CD1c-positive myeloid dendritic cell (primary cell): ENCODE results near the gene ZNF334.

Experiments used
- DNase-seq: peaks from one replicate; pipeline ENCODE4 v3.0.0-alpha.2; 2016; ENCODE audit errors: extremely low spot score

Gene ZNF334

DNA sequence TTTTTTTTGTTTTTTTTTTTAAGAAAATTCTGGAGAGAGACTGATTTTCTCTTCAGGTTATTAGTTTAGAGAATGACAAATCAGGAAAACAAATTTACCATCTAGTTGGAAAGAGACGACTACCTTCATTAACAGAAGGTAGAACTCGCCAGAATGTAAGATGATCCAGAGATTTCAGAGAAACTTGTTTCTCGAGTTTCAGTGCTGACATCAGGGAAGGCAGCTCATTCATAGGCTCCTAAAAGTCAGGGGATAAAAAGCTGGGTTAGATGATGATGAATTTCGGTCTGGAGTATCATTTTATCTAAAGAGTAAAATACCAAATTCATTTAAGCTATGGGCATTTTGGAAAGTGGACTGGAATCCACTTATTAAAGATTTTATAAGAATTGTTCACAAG, 27.9 kb downstream of the ZNF334 start:
- DNase-seq = no peak

DNA sequence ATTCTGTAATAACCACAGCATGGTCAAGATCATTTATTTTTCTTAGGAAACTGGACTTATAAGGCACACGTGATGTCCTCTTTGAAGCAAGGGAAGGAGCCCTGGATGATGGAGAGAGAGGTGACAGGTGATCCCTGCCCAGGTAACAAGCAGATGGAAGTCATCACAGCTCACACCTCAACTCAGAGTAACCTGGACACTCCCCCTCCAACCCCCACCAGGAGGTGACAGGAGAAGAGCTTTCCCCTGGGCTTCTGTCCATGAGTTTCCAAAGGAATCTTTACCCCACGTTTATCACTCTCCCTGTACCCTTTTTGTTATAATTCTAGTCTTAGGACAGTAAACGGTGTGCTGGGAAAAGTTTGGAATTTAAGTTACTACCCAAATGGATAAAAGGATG, 28.4 kb downstream of the ZNF334 start:
- DNase-seq = no peak

DNA sequence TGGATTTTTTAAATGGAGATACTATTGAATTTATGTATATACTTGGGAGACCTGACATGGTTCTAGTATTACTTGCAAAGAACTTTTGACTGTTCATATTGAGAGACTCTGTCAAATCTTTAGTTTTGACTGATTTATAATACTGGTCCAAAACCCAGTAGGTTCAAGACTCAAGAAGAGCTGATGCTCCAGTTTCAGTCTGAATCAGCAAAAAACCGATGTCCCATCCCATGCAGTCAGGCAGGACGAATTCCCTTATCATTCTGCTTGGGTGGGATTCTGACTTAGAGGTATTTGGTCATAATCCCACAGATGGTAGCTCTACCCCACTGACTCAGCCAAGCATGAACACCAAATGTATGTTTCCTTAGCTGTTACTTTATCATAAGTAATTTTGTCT, 29.5 kb downstream of the ZNF334 start:
- no peak for DNase-seq

DNA sequence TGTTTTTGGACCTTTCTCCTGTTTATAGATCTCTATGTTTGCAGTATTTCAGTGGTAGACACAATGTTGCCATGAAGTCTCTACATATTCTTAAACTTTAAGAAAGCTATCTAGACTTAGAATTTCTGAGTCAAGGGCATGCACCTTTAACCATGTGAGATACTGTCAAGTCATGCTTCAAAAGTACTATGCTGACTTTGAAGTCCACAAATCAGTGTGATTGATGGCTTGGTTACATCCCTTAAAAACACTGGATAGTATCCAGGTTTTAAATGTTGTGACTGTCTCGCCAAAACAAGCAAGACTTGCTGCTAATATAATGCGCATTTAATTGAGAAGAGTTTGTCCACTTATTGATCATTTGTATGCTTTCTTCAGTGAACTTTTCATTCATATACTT, 30.5 kb downstream of the ZNF334 start:
- DNase-seq = no peak

DNA sequence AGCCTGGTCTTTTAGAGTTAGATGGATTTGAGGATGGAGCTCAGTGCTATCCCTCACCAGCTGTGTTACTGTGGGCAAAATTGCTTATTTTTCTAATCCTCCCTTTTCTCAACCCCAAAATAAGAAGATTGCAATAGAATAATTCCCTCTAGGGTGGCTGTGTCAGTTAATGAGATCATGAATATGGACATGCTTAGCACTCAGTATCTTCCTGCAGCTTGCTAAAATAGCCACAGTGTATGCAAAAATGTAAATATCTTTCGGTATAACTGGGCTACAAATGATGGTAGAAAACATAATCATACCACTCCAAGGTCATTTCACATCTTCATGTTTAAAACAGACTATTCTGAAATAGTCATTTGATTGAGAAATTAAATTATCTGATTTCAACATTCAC, 35.7 kb downstream of the ZNF334 start:
- DNase-seq = no peak

DNA sequence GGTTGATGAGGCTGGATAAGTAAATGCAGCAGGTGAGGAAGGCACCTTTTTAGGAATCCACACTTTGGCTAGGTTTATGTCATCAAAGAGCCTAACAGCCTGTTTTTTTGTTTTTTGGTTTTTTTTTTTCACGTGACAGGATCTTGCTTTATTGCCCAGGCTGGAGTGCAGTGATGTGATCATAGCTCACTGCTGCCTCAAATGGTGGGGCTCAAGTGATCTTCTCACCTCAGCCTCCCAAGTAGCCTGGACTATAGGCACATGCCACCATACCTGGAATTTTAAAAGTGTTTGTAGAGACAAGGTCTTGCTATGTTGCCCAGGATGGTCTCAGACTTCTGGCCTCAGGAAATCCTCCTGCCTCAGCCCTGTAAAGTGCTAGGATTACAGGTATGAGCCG, 36.1 kb downstream of the ZNF334 start:
- no peak for DNase-seq

DNA sequence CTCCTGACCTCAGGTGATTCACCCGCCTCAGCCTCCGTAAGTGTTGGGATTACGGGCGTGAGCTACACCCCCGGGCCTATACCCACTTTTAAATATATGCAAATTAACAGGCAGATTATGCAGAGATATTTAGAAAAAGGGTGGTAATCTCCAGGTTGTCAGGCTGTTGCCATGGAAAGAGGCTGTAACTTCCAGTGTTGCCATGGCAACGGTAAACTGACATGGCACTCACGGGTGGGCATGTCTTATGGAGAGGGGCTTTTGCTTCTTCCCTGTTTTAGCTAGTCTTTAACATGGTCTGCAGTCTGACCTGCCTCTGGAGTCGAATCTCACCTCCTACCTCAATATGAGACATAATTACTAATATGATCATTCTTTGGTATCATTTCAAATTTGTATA, 44.9 kb downstream of the ZNF334 start:
- DNase-seq = no peak

DNA sequence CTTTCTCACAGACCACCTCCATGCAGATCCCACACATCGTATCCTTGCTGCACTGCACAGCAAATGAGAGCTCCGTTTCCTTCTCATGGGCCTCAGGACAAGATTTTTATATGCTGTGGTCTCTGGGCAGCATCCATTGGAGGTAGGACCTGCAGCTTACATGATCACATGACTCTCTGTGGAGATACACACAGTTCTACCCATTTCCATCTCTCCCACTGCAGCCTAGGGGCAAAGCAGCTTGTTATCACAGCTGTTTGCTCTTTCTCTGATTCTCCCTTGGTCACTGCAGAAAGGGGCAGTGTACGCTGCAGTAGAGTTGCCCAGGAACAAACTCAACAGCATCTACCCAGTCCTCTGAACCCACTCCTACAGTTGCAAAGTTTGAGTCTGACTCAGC, 48.9 kb downstream of the ZNF334 start:
- DNase-seq = no peak

DNA sequence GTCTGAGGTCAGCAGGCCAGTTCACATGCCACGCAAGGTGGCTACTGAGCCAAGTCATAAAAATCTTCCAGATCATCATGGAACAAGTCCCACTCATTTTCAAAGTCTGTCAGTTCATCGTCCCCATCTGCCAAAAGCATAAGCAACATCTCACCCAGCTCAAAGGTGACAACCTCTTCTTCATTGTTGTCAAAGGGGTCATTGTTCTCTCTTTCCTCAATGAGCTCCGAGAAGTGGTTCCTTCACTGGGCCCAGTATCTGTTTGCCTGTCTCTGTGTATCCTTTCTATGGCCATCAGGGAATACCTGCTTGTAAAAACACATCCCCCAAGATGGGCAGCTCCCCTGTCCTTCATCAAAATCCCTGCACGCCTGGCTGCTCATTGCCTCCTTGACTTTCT, 49.5 kb downstream of the ZNF334 start:
- DNase-seq = no peak

DNA sequence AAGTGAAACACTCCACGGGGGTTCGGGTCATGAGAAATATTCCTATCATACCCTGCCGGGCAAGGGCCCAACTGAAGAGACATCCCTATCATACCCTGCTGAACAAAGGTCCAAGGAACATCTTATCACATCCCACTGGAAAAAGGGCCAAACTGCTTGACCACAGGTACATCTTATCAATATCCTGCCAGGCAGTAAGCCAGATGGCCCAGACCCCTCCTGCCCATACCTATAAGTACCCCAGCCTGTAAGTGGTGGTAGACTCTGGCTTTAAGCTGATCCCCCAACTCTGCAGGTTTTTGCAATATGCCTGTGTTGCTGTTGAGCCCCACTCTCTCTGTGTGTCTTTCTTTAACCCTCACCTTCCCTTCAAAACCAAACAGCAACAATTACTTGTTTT, 51.6 kb downstream of the ZNF334 start:
- no peak for DNase-seq

DNA sequence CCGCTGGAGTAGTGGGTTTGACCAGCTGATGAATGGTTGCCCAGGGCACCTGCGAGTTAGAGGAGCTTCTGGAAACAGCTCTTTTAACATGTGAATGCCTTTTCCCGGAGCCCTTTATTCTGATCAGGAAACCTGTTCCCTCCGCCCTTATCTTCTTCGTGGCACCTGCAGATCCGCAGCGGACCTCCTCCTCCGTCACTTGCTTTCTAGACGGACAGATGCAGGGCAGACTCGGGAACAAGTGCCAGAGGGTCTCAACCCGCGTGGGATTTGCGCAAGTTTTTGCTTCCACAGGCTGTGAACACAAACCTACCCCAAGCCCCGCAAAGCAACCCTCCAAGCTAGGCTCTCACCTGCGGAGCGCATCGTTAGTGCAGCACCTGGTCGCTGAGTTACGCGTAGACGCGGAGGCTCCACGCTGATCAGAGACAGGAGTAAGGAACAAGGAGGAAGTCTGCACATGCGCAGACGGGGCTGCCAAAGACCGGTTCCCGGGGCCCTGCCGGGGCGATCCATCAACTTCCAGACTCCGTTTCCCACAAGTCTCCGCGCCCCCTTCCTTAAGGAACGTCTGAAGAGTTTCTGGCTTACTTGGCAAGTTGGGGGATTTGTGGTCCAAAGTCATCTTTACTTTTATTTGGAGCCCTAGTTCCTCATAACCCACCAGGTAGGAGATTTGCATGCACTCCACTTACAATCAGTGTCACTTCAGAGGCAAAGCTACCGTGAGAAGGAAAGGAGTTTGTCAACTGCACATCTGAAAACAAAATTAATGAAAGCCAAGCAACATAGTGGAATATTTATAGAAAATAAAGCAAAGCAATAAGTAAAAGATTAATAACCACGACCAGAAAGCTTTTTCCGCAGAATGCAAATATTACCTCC, 54.3 kb downstream of the ZNF334 start:
- peak; percentile 3 for DNase-seq

DNA sequence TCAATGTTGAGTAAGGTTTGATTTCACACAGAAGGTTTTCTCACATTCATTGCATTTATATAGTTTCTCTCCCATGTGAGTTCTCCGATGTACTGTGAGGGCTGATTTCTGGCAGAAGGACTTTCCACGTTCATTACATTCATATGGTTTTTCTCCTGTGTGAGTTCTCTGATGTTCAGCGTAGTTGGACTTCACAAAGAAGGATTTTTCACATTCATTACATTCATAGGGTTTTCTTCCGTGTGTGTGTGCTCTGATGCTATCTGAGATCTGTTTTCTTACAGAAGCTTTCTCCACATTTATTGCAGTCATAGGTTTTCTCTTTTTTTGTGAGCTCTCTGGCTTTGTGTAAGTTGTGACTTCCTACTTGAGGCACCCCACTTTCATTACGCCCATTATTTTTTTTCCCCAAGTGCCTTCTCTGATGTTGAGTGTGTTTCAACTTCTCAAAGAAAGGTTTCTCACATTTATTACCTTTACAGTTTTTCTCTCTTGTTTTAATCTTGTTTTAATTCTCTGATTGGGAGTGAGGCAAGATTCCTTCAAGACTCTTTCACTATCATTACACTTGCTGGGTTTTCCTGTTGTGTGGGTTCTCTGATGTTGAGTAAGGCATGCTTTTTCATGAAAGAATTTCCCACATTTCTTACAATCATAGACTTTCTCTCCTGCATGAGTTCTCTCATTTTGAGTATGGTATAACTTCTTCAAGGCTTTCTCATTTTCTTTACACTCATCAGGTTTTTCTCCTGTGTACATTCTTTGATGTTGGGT, 56.9 kb downstream of the ZNF334 start:
- no peak for DNase-seq

DNA sequence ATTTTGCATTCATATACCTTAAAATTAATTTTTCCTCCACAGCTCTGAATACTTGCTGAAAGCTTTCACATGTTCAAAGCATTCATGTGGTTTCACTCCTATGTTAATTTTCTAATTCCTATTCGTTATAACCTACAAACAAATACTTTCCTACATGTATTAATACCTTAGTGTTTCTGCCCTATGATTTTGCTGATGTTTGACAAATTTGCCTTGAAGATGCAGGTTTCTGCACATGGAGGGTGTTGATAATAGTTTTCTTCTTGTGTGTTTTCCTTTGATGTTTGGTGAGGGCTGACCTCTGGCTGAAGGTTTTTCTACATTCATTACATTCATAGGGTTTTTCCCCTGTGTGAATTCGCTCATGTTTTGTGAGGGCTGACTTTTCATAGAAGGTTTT, 57.6 kb downstream of the ZNF334 start:
- no peak for DNase-seq
